ENCODE measurements around the gene LRRTM4.

The LRRTM4 gene

GRCh38 chr2:76938153-76938552, 584.0 kb downstream of the LRRTM4 start:
- no peak for TF ChIP-seq CTCF (IDR thresholded peaks at IDR 0.05; ENCODE audit: insufficient read depth, missing control alignments)
- no peak for DNase-seq (ENCODE audit: insufficient read length, low spot score)
- FAIRE-seq, result no peak

GRCh38 chr2:76932550-76932949, 589.6 kb downstream of the LRRTM4 start:
- no peak for TF ChIP-seq CTCF (IDR thresholded peaks at IDR 0.05; ENCODE audit: insufficient read depth, missing control alignments)
- DNase-seq (ENCODE audit: insufficient read length, low spot score) (no peak), FAIRE-seq (no peak)

- DNase-seq (ENCODE audit: insufficient read length, low spot score) (no peak), FAIRE-seq (no peak)
- TF ChIP-seq CTCF (IDR thresholded peaks at IDR 0.05; ENCODE audit: insufficient read depth, missing control alignments), result no peak
Observed at GRCh38 chr2:76930056-76930744, 592.0 kb downstream of the LRRTM4 start.

GRCh38 chr2:76928026-76928425, 594.1 kb downstream of the LRRTM4 start:
- no peak for DNase-seq (ENCODE audit: insufficient read length, low spot score)
- no peak for FAIRE-seq
- no peak for TF ChIP-seq CTCF (IDR thresholded peaks at IDR 0.05; ENCODE audit: insufficient read depth, missing control alignments)

- no peak for TF ChIP-seq CTCF (IDR thresholded peaks at IDR 0.05; ENCODE audit: insufficient read depth, missing control alignments)
- FAIRE-seq, result no peak
- DNase-seq (ENCODE audit: insufficient read length, low spot score), result no peak
Observed at GRCh38 chr2:76921006-76921405, 601.2 kb downstream of the LRRTM4 start.

GRCh38 chr2:76895469-76895868, 626.7 kb downstream of the LRRTM4 start:
- FAIRE-seq, result no peak
- TF ChIP-seq CTCF (IDR thresholded peaks at IDR 0.05; ENCODE audit: insufficient read depth, missing control alignments), result no peak
- DNase-seq (ENCODE audit: insufficient read length, low spot score), result no peak

GRCh38 chr2:76870581-76870980, 651.6 kb downstream of the LRRTM4 start:
- no peak for TF ChIP-seq CTCF (IDR thresholded peaks at IDR 0.05; ENCODE audit: insufficient read depth, missing control alignments)
- no peak for DNase-seq (ENCODE audit: insufficient read length, low spot score)
- FAIRE-seq, result no peak
